ENCODE results near the gene PLEKHM1.

The PLEKHM1 gene

GRCh38 chr17:45395569-45396415 lies 94.7 kb downstream of the PLEKHM1 start:
- FAIRE-seq = no peak

GRCh38 chr17:45394913-45395568 lies 95.5 kb downstream of the PLEKHM1 start:
- FAIRE-seq = no peak

GRCh38 chr17:45394564-45394912 lies 96.0 kb downstream of the PLEKHM1 start:
- no peak for FAIRE-seq

- no peak for FAIRE-seq
Measured at GRCh38 chr17:45394091-45394490, 96.4 kb downstream of the PLEKHM1 start.

DNA sequence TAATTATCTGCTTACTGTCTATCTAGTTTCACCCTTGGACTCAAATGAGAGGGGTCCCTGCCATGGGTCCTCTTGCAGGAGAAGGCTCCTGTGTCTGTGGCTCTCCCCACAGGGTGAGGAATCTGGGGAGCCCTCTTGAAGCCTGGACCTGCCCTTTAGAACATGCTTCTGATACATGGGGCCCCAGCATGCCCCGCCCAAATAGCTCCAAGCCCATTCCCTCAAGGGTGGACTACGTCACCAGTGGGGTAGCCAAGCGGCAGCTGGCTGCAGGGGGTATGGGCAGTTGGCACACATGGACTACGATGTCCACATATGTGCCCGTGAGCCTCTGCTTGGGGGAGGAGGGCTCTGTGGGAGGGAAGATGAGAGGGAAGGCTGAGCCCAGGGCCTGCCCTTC lies 97.1 kb downstream of the PLEKHM1 start:
- FAIRE-seq = no peak

DNA sequence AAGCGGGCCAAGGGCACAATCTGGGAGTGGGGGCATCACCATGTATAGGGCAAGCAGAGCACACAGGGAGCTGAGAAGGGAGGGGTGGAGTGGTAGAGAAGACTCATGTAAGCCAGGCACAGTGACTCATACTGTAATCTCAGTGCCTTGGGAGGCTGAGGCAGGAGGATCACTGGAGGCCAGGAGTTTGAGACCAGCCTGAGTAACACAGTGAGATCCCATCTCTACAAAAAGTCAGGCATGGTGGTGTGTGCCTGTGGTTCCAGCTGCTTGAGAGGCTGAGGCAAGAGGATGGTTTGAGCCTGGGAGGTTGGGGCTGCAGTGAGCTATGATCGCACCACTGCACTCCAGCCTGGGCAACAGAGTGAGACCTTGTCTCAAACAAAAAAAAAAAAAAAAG lies 98.6 kb downstream of the PLEKHM1 start:
- FAIRE-seq = no peak

DNA sequence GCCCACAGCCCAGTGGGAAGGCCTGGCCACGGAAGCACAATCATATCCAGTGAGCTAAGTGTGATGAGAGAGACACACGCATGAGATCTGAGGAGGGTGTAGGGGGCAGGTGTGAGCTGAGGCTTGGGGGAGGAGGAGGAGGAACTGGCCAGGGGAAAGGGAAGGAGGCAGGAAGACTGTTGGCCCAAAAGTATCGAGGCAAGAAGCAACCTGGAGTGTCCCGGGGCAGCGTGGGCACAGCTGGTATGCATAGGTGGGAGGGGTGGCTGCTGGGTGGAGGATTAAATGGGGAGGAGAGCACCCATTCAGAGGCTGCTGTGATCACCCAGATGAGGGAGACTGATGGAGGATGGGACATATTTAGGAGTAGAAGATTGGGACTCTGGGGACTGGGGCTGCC lies 99.2 kb downstream of the PLEKHM1 start:
- FAIRE-seq = no peak

GRCh38 chr17:45389354-45389753 lies 101.2 kb downstream of the PLEKHM1 start:
- no peak for FAIRE-seq

- FAIRE-seq = no peak
Measured at GRCh38 chr17:45388604-45389325, 101.8 kb downstream of the PLEKHM1 start.

DNA sequence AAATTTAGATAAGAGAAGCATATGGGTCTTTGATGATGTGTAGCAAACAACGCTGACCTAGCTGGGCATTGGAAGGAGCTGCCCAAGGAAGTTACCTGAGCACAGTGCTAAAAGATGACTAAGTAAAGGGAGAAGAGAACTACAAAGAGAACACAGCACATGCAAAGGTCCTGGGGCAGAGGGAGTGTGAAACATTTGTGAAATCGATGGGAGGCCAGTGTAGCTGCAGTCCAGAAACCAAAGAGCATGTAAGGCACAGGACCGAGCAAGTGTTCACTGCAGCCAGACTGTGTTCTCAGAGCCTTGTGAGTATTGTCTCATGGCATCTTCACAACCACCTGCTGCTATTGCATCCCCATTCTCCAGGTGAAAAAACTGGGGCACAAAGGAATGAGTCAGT lies 102.8 kb downstream of the PLEKHM1 start:
- no peak for FAIRE-seq

DNA sequence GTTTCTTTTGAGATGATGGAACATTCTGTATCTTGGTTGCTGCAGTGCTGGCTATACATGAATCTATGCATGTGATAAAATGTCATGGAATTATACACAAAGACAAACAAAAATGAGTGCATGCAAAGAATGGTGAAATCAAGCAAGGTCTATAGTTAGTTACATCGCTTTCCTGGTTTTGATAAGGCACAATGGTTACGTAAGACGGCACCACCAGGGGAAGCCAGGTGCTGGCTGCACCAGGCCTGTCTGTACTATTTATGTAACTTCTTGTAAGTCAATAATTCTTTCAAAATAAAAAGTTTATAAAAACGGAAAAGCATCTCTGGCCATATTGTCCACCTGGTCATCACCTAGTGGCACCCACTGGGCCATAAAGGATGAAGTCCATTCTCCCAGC lies 104.3 kb downstream of the PLEKHM1 start:
- no peak for FAIRE-seq
